NCI-H82 (cell line): Measurements from ENCODE around the gene GAREM1.

Experiments
- DNase-seq: peaks from one replicate; lab custom pipeline; 2025; lab: John Stamatoyannopoulos, UW

GAREM1 gene

GRCh38 chr18:32425466-32425865, 45.2 kb downstream of the GAREM1 start:
- no peak for DNase-seq

- DNase-seq, result no peak
Measured at GRCh38 chr18:32424696-32425095, 46.0 kb downstream of the GAREM1 start.

GRCh38 chr18:32422978-32423740, 47.5 kb downstream of the GAREM1 start:
- DNase-seq, result no peak

GRCh38 chr18:32422201-32422600, 48.5 kb downstream of the GAREM1 start:
- DNase-seq, result no peak

GRCh38 chr18:32420084-32420750, 50.5 kb downstream of the GAREM1 start:
- no peak for DNase-seq

GRCh38 chr18:32418148-32418547, 52.5 kb downstream of the GAREM1 start:
- no peak for DNase-seq

GRCh38 chr18:32405588-32405987, 65.1 kb downstream of the GAREM1 start:
- DNase-seq, result no peak

GRCh38 chr18:32401621-32402020, 69.1 kb downstream of the GAREM1 start:
- no peak for DNase-seq

- no peak for DNase-seq
Measured at GRCh38 chr18:32393407-32393806, 77.3 kb downstream of the GAREM1 start.

GRCh38 chr18:32391126-32391525, 79.6 kb downstream of the GAREM1 start:
- DNase-seq, result no peak

GRCh38 chr18:32389858-32390257, 80.8 kb downstream of the GAREM1 start:
- no peak for DNase-seq

GRCh38 chr18:32389191-32389590, 81.5 kb downstream of the GAREM1 start:
- no peak for DNase-seq

- no peak for DNase-seq
Measured at GRCh38 chr18:32386471-32386870, 84.2 kb downstream of the GAREM1 start.

- no peak for DNase-seq
Measured at GRCh38 chr18:32383050-32383819, 87.4 kb downstream of the GAREM1 start.

- no peak for DNase-seq
Measured at GRCh38 chr18:32381761-32382160, 88.9 kb downstream of the GAREM1 start.

- DNase-seq, result no peak
Measured at GRCh38 chr18:32380559-32380958, 90.1 kb downstream of the GAREM1 start.

GRCh38 chr18:32379891-32380290, 90.8 kb downstream of the GAREM1 start:
- no peak for DNase-seq

GRCh38 chr18:32378705-32379104, 92.0 kb downstream of the GAREM1 start:
- peak; percentile 33 for DNase-seq

GRCh38 chr18:32373995-32374394, 96.7 kb downstream of the GAREM1 start:
- peak; percentile 79 for DNase-seq

GRCh38 chr18:32373505-32373904, 97.2 kb downstream of the GAREM1 start:
- DNase-seq, result no peak

- no peak for DNase-seq
Measured at GRCh38 chr18:32372381-32373061, 98.2 kb downstream of the GAREM1 start.

- DNase-seq, result no peak
Measured at GRCh38 chr18:32372047-32372380, 98.7 kb downstream of the GAREM1 start.
